B cell (primary cell): ENCODE measurements around the gene PLCB4.

Source experiments
- EZH2 ChIP-seq: IDR thresholded peaks from 2 replicates; pipeline ENCODE4 v1.6.1; 2012; ENCODE audit warnings: borderline replicate concordance, low read depth, mild to moderate bottlenecking, moderate library complexity, low read length; ENCODE audit not compliant: insufficient read depth, poor library complexity, severe bottlenecking
- TF ChIP-seq, protein P1 (sequence below): fragments of 200-600 bp; IDR thresholded peaks from one replicate; pipeline ENCODE4 v1.8.0; 2022; ENCODE audit warnings: antibody characterized with exemption, mild to moderate bottlenecking

DNA sequence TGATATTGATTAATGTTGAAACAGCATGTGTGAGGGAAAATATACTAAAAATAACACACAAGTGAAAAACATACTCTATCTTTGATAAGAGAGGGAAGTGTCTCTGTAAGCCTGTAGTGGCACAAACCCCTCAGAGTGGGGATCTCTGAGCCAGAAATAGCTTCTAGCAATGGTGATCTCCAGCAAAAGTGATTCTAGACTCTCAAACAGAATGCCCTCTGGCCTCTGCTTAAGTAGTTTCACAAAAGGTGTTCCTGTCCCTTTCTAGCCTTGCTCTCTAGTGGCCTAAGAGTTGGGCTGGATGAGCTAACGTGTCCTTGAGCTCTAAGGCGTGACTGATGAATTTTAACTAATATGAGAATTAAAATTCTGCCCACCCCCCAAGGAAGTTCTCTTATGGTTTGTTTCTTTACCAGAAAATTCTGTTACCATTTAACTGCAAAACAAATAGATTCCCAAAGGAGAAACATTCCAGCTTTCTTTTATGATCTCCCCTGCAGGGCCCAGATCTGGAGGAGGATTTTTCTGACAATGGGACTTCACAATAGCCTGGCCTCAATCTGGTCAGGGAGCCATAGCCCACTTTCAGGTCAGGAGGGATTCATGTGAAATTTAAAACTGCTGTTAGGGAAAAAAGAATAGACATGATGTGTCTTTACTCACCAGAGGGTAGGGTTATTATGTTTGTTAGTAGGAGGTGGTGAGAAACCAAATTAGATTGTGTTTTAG, 263.0 kb downstream of the PLCB4 start:
- no peak for TF ChIP-seq EZH2
- TF ChIP-seq, protein P1, sequence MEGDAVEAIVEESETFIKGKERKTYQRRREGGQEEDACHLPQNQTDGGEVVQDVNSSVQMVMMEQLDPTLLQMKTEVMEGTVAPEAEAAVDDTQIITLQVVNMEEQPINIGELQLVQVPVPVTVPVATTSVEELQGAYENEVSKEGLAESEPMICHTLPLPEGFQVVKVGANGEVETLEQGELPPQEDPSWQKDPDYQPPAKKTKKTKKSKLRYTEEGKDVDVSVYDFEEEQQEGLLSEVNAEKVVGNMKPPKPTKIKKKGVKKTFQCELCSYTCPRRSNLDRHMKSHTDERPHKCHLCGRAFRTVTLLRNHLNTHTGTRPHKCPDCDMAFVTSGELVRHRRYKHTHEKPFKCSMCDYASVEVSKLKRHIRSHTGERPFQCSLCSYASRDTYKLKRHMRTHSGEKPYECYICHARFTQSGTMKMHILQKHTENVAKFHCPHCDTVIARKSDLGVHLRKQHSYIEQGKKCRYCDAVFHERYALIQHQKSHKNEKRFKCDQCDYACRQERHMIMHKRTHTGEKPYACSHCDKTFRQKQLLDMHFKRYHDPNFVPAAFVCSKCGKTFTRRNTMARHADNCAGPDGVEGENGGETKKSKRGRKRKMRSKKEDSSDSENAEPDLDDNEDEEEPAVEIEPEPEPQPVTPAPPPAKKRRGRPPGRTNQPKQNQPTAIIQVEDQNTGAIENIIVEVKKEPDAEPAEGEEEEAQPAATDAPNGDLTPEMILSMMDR = no peak
